Activated T-cell treated with anti-CD3 and anti-CD28 coated beads, Interleukin-2, amount 50 U/mL, for 4 hours (primary cell): ENCODE measurements around the gene DDX10. TPM values are rescaled to one million over a fixed set of nuclear protein-coding genes. Genes with fewer than 3 reads are reported as not detected.

Experiments
- ATAC-seq, 2 donors: fragments of 200-7000 bp; cut with Tn5 transposase; one replicate each; pipeline ENCODE4 v1.10.0; 2021
- DNase-seq: peaks from one replicate; pipeline ENCODE4 v3.0.0-alpha.2; 2020
- H3K27me3 Mint-ChIP-seq: one replicate; pipeline ENCODE4 v1.8.0; 2021; ENCODE audit warnings: low read depth, mixed read lengths
- H3K36me3 Mint-ChIP-seq: one replicate; pipeline ENCODE4 v1.8.0; 2022; ENCODE audit warnings: mixed read lengths; ENCODE audit not compliant: insufficient read depth
- H3K4me1 Mint-ChIP-seq: one replicate; pipeline ENCODE4 v1.8.0; 2021; ENCODE audit warnings: low read depth, mixed read lengths
- H3K4me3 Mint-ChIP-seq: one replicate; pipeline ENCODE4 v1.8.0; 2021; ENCODE audit warnings: mild to moderate bottlenecking, moderate library complexity, mixed read lengths
- H3K9me3 Mint-ChIP-seq: one replicate; pipeline ENCODE4 v1.8.0; 2021; ENCODE audit warnings: mixed read lengths
- total RNA-seq, 3 donors: library from RNA; stranded (reverse); gene quantifications; one replicate each; pipeline ENCODE4 v1.2.1, GENCODE V29; 2021

The DDX10 gene
- total RNA-seq, 3 donors from 2014 or later: 85.7 to 94.2 (median 91.8) TPM

- H3K27me3 Mint-ChIP-seq: no peaks in the 10 kb centered on the region
- DNase-seq: no peak
- H3K4me3 Mint-ChIP-seq: no peak overlapping the region
- no peak for ATAC-seq
- peaks cover 21% of the 10 kb centered on the region for H3K4me1 Mint-ChIP-seq
- no peaks in the 10 kb centered on the region for H3K9me3 Mint-ChIP-seq
- H3K36me3 Mint-ChIP-seq: peaks cover 19% of the 10 kb centered on the region
Observed at GRCh38 chr11:108858622-108859021, 193.8 kb downstream of the DDX10 start.

DNA sequence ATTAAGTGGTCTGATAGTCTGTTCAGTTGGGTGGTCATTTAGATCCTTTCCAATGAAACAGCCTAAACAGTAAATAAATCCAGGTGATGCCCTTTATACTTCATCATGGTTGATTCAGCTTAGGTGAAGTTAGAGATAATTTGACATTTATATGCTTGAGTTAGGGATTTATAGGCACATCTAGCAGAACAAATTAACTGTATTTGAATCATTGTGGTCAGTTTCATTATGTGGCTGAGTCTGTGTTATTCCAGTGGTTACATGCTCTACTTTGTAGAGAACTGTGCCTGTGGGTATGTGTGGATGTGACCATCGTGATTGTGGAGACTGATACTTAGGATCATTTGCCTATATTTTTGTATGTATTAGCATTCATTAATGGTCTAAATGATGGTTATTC, 194.6 kb downstream of the DDX10 start:
- H3K4me3 Mint-ChIP-seq: no peak overlapping the region
- ATAC-seq (no peak), DNase-seq (no peak)
- H3K36me3 Mint-ChIP-seq: peaks cover 19% of the 10 kb centered on the region
- no peaks in the 10 kb centered on the region for H3K9me3 Mint-ChIP-seq
- H3K4me1 Mint-ChIP-seq: peaks cover 12% of the 10 kb centered on the region
- H3K27me3 Mint-ChIP-seq: no peaks in the 10 kb centered on the region

GRCh38 chr11:108863528-108863927, 198.7 kb downstream of the DDX10 start:
- no peaks in the 10 kb centered on the region for H3K9me3 Mint-ChIP-seq

DNA sequence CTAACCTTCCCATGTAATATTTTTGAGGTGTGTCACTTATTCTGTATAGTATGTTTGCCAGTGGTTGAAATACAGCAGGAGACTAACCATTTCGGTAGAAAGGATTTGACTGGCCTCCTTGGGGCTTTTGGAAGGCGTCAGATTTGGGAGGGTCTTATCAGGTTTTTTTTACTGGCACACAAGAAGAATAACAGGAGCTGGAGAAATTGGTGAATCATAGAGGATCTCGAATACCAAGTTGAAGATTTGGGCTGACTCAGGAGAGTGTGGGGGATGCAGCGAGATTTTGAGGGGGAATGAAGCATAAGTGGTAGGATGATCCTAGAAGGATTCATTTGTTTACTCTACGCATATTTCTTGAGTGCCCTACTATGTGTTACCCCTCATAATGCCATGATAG, 200.5 kb downstream of the DDX10 start:
- peaks cover 5% of the 10 kb centered on the region for H3K36me3 Mint-ChIP-seq
- H3K27me3 Mint-ChIP-seq: no peaks in the 10 kb centered on the region
- H3K9me3 Mint-ChIP-seq: no peaks in the 10 kb centered on the region
- ATAC-seq (no peak), DNase-seq (no peak)
- H3K4me1 Mint-ChIP-seq: peaks cover 8% of the 10 kb centered on the region
- no peak overlapping the region for H3K4me3 Mint-ChIP-seq

More at GRCh38 chr11:108863528-108863927, 198.7 kb downstream of the DDX10 start:
- H3K4me1 Mint-ChIP-seq: peaks cover 8% of the 10 kb centered on the region
- ATAC-seq: no peak
- no peak for DNase-seq
- H3K27me3 Mint-ChIP-seq: no peaks in the 10 kb centered on the region
- H3K36me3 Mint-ChIP-seq: peaks cover 11% of the 10 kb centered on the region
- no peak overlapping the region for H3K4me3 Mint-ChIP-seq

- H3K4me3 Mint-ChIP-seq: no peak overlapping the region
- no peaks in the 10 kb centered on the region for H3K27me3 Mint-ChIP-seq
- DNase-seq (no peak), ATAC-seq (no peak)
- H3K36me3 Mint-ChIP-seq: peaks cover 3% of the 10 kb centered on the region
- H3K4me1 Mint-ChIP-seq: peaks cover 8% of the 10 kb centered on the region
- H3K9me3 Mint-ChIP-seq: no peaks in the 10 kb centered on the region
Observed at GRCh38 chr11:108866781-108867180, 201.9 kb downstream of the DDX10 start.

DNA sequence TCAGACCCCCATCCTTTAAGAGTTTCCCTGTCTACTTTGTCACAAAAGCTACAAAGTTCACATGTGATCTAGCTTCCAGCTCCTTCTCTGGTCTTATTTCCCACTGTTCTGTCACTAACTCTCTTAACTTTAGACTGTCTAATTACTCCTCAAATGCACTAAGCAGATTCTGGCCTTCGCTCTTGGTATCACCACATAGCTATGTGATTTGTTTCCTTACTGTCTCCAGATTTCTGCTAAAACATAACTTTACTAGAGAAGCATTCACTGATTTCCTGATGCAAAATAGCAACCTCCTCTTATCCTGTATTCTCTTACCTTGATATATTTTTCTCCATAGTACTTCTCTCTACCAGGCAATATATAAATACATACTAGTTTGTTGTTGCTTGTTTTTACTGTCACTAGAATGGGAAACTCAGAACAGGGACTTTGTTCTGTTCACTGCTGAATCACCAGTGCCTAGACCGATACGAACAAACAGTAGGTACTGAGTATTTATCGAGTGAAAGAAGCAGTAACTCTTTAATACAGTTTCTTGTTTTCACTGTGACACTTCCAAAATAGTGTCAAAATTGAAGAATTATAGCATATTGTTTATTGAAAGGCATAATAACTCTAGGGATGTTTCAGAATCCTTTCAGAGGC, 205.6 kb downstream of the DDX10 start:
- no peaks in the 10 kb centered on the region for H3K27me3 Mint-ChIP-seq
- no peak overlapping the region for H3K4me3 Mint-ChIP-seq
- DNase-seq: no peak
- peaks cover 10% of the 10 kb centered on the region for H3K4me1 Mint-ChIP-seq
- no peak for ATAC-seq
- H3K9me3 Mint-ChIP-seq: no peaks in the 10 kb centered on the region
- no peaks in the 10 kb centered on the region for H3K36me3 Mint-ChIP-seq

DNA sequence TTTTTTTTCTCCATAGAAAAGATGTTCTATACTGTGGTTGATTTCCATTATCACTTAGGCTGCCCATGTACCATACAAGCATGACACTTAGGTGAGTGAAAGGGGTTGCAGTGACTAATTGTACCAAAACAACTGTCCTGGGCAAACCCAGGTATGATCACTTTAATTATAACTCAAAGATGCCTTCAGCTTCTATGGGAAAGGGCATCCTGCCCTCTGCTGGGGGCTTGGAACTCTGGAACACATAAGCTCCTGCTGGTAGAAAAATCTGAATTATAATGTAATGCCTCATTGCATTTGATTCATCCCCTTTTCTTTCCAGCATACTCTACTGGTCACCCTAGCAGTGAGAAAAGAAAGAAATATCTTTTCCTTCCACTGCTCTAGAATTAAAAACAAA, 206.3 kb downstream of the DDX10 start:
- no peak overlapping the region for H3K4me3 Mint-ChIP-seq
- H3K27me3 Mint-ChIP-seq: no peaks in the 10 kb centered on the region
- H3K9me3 Mint-ChIP-seq: no peaks in the 10 kb centered on the region
- peaks cover 10% of the 10 kb centered on the region for H3K4me1 Mint-ChIP-seq
- no peaks in the 10 kb centered on the region for H3K36me3 Mint-ChIP-seq
- DNase-seq: no peak
- no peak for ATAC-seq

DNA sequence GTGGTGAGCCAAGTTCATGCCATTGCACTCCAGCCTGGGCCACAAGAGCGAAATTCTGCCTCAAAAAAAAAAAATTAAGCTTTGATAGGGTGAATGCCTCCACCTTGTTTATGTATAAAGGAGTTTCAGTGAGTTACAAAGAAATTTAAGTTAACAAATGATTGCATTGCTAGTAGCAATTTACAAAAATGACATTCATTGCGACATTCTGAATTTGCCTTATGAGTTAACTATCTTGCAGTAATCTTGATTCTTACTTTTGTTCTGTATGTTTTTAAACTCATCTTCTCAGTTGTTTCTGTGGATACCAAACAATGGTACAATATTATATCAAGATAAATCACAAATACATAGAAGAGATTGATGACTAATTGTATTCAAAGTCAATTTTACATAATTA, 207.0 kb downstream of the DDX10 start:
- ATAC-seq: no peak
- H3K4me3 Mint-ChIP-seq: no peak overlapping the region
- no peaks in the 10 kb centered on the region for H3K9me3 Mint-ChIP-seq
- DNase-seq: no peak
- no peaks in the 10 kb centered on the region for H3K27me3 Mint-ChIP-seq
- H3K4me1 Mint-ChIP-seq: peaks cover 10% of the 10 kb centered on the region
- H3K36me3 Mint-ChIP-seq: no peaks in the 10 kb centered on the region

DNA sequence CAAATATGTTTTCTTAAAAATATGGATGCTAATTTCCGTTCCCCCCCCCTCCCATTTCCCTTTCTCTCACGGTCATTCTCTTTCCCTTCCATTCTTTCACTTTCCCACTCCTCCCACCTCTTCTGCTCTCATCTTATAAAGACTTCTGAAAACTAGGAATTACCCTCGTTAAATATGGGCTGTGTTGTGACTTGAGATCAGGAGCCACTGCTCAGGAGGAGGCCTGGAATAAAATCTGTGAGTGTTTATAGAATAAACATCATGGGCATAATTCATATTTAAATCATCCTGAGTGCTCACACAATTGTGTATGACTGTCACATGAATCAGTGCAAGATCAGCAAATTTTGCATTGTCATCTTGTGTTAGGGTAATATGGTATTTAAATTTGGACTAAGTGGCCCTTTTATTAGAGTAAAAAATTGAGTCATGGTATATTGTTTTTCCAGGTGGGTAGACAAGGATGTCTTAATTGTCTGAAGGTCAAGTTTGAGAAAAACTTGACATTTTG, 208.0 kb downstream of the DDX10 start:
- DNase-seq (no peak), ATAC-seq (no peak)
- Mint-ChIP-seq H3K36me3 (peaks cover 3% of the 10 kb centered on the region), H3K9me3 (no peaks in the 10 kb centered on the region), H3K27me3 (no peaks in the 10 kb centered on the region), H3K4me3 (no peak overlapping the region), H3K4me1 (peaks cover 10% of the 10 kb centered on the region)

GRCh38 chr11:108873310-108873709, 208.4 kb downstream of the DDX10 start:
- Mint-ChIP-seq H3K4me3 (no peak overlapping the region), H3K36me3 (peaks cover 7% of the 10 kb centered on the region), H3K9me3 (no peaks in the 10 kb centered on the region), H3K27me3 (no peaks in the 10 kb centered on the region), H3K4me1 (peaks cover 5% of the 10 kb centered on the region)
- ATAC-seq (no peak), DNase-seq (no peak)

- H3K9me3 Mint-ChIP-seq: no peaks in the 10 kb centered on the region
- H3K4me1 Mint-ChIP-seq: peaks cover 5% of the 10 kb centered on the region
- ATAC-seq: no peak
- no peak overlapping the region for H3K4me3 Mint-ChIP-seq
- H3K36me3 Mint-ChIP-seq: peaks cover 7% of the 10 kb centered on the region
- no peak for DNase-seq
- H3K27me3 Mint-ChIP-seq: no peaks in the 10 kb centered on the region
Observed at GRCh38 chr11:108873941-108874340, 209.1 kb downstream of the DDX10 start.

DNA sequence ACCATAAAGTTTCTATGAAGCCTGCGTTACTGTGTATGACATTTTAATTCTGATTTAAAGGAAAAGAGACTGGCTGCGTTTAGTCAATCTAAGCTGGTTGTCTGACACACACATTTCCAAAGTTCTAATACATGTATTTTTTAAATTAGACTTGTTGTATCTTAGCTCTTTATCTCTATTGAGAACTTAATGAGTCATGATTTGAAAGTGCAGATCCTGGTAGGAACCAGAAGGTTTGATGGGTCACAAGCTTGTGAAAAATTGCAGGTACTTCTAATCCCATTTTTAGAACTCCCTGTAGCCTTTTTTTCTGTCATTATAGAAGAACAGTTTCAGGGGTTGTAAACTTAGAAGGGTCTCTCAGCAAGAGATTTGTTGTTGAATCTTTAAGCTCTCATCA, 210.3 kb downstream of the DDX10 start:
- Mint-ChIP-seq H3K9me3 (no peaks in the 10 kb centered on the region), H3K4me3 (no peak overlapping the region), H3K27me3 (no peaks in the 10 kb centered on the region), H3K36me3 (peaks cover 7% of the 10 kb centered on the region), H3K4me1 (peaks cover 5% of the 10 kb centered on the region)
- DNase-seq (no peak), ATAC-seq (no peak)

GRCh38 chr11:108877178-108877577, 212.3 kb downstream of the DDX10 start:
- Mint-ChIP-seq H3K27me3 (no peaks in the 10 kb centered on the region), H3K4me3 (no peak overlapping the region), H3K9me3 (no peaks in the 10 kb centered on the region), H3K36me3 (peaks cover 7% of the 10 kb centered on the region), H3K4me1 (peaks cover 5% of the 10 kb centered on the region)
- ATAC-seq (no peak), DNase-seq (no peak)

DNA sequence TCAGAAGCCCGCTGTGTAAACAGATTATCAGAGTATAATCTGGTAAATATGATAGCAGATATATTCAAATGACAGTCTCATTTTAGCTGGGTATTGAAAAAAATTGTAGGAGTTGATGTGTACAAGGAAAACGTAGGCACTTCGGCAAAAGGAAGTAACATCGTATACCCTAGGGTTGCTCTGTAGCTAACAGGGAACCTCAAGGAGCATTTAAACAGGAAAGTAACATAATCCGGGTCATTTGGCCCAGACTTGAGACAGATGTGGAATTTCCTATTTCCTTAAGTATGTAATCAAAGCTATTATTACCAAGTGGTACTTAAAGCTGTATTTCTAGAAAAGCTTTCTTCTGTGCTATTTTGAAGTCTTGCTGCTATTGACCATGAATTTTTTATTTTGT, 215.6 kb downstream of the DDX10 start:
- no peaks in the 10 kb centered on the region for H3K27me3 Mint-ChIP-seq
- H3K9me3 Mint-ChIP-seq: no peaks in the 10 kb centered on the region
- DNase-seq (no peak), ATAC-seq (no peak)
- H3K4me1 Mint-ChIP-seq: peaks cover 5% of the 10 kb centered on the region
- no peak overlapping the region for H3K4me3 Mint-ChIP-seq
- peaks cover 7% of the 10 kb centered on the region for H3K36me3 Mint-ChIP-seq

DNA sequence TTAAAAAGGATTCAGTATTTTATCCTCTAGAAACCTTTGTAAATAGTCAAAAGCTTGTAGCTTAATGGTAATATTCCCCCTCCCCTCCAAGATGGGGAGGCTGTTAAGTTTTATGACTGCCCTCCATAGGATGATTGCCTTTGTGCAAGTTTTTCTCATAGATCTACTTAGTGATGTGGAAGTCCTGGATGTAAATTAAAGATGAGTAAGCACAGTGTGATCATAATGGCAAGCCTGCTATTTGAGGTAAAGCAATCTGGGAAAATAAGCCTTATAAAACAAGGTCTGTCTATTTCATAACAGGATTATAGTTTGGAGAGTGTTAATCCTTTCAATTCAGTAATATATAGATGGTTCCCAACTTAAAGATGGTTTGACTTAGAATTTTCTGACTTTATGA, 216.3 kb downstream of the DDX10 start:
- no peak for DNase-seq
- Mint-ChIP-seq H3K4me3 (no peak overlapping the region), H3K36me3 (peaks cover 11% of the 10 kb centered on the region), H3K4me1 (peaks cover 8% of the 10 kb centered on the region), H3K9me3 (no peaks in the 10 kb centered on the region), H3K27me3 (no peaks in the 10 kb centered on the region)
- ATAC-seq: no peak
